HG03354 (cell line): ENCODE data around the gene SCFD2.
"Not testable (repeated sequence)": the region's sequence is repeated elsewhere in the genome, so short reads cannot be mapped to it uniquely, and the experiment has no call there.

Source experiments
- ATAC-seq: cut with Tn5 transposase; IDR thresholded peaks from one replicate; pipeline ENCODE4 v1.9.1; 2021; ENCODE audit warnings: mild to moderate bottlenecking; ENCODE audit not compliant: unreplicated experiment, poor library complexity, severe bottlenecking

Gene SCFD2

GRCh38 chr4:53195815-53196661 lies 169.8 kb downstream of the SCFD2 start:
- ATAC-seq, result no peak

- no peak for ATAC-seq
These were observed 171.1 kb downstream of the SCFD2 start for GRCh38 chr4:53194727-53195126.

DNA sequence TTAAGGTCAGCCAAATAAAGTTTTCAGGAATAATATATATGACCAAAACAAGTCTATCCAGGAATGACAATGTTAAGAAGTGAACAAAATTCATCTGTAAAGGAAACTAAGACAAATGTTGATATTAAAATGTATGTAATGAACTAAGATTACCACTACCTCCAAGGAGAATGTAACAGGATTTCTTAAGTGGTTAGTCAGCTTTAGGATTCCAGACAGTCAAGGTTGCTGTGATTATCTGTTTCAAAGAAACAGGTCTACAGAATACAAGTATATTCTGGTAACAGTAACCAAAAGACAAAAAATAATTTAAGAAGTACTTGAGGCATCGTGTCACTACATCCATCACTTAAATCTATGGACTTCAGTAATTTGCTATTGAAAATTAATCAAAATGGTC lies 172.8 kb downstream of the SCFD2 start:
- ATAC-seq, result no peak

GRCh38 chr4:53192496-53192895 lies 173.4 kb downstream of the SCFD2 start:
- ATAC-seq, result no peak

GRCh38 chr4:53191997-53192396 lies 173.9 kb downstream of the SCFD2 start:
- no peak for ATAC-seq

DNA sequence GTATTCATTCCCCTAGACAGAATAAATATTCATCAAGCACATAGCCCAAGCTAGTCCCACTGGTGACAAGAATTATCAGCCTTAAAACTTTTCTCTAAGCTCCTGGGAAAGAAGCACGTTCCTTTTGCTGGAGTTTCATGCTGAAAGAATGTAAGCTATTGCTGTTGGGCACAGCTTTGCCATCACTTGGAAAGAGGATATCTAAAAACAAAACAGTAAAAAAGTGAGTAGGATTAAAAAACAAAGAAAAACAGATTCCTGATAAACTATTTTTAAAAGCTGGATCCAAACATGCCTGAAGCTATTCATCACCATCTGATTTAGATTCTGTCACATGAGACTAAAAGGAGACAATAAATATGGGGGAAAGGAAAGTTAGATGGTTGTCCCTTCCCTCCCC lies 176.8 kb downstream of the SCFD2 start:
- no peak for ATAC-seq

DNA sequence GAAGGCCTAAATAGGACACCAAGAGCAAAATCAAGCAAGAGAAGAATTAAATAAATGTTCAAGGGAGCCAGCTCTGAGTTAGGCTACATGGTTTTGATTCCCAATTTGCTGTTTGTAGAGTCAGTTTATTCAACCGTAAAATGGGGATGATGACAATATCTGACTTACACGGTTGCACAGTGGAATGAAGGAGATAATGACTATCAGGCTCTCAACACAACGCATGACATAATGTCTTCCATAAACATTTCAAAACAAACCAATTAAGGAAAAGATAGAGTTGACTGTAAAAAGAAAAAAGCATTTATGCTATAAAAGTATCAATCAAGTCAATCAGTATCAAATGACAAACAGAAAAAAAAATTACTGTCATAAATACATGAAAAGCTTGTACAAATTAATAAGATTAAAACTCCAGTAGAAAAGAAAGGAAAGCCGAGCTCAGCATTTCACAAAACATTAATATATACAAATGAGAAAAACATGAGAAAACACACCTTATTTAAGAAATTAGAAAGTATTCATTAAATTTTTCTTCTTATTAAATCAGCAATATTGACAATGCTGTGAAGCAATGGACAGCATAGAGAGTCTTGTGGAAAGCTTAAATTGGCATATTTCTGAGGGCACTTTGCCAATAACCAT lies 179.0 kb downstream of the SCFD2 start:
- no peak for ATAC-seq

GRCh38 chr4:53185869-53186585 lies 179.8 kb downstream of the SCFD2 start:
- ATAC-seq, result no peak

DNA sequence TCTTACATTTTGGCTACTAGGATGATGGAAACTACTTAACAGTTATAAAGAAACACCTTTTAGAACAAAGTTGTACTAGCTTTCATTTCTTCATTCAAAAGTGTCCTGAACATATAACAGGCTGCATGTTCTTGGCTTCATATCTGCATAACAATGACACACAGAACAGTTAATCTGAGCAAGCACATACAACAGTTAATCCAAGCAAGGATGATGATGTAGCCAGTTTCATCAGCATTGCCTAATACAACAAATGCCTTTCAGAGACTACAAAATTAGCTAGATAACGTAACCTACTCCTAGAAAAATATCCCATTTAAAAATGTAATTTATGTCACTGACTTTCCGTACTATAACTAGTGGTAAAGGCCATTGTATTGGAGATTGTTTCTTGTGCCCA lies 182.1 kb downstream of the SCFD2 start:
- ATAC-seq, result no peak

GRCh38 chr4:53177751-53178150 lies 188.1 kb downstream of the SCFD2 start:
- ATAC-seq, result not testable (repeated sequence)

- no peak for ATAC-seq
These were observed 190.2 kb downstream of the SCFD2 start for GRCh38 chr4:53175640-53176039.

DNA sequence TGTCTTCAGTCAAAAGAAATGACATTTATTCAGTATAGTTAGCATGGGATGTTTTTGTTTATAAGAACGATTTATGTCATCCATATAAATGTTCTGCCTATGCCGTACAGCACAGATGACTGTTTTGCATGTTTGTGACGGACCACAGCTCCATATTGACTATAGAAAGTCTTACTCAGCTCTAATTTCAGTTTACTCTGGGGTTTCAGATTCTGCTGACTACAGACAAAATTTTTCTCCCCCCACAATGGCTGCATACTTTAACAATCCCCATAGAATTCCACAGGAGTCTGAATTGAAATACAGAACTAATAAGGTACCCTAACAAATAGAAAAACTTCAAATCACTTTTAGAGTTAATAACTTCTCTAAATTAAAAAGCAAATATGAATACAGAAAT lies 191.0 kb downstream of the SCFD2 start:
- ATAC-seq, result no peak

DNA sequence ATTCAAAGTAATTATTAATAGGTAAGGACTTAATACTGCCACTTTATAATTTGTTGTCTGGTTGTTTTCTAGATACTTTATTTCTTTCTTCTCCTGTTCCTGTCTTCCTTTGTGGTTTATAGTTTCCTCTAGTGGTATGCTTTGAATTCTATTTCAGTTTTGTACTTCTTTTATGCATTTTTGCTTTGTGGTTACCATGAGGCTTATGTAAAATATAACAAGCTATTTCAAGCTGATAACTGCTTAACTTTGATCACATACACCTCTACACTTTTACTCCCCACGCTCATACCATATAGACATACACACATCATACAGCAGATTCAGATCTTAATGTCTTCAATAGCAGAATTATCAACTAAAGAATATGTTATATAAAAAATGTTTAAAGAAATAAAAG lies 192.3 kb downstream of the SCFD2 start:
- no peak for ATAC-seq

- ATAC-seq, result no peak
These were observed 194.1 kb downstream of the SCFD2 start for GRCh38 chr4:53171797-53172196.

DNA sequence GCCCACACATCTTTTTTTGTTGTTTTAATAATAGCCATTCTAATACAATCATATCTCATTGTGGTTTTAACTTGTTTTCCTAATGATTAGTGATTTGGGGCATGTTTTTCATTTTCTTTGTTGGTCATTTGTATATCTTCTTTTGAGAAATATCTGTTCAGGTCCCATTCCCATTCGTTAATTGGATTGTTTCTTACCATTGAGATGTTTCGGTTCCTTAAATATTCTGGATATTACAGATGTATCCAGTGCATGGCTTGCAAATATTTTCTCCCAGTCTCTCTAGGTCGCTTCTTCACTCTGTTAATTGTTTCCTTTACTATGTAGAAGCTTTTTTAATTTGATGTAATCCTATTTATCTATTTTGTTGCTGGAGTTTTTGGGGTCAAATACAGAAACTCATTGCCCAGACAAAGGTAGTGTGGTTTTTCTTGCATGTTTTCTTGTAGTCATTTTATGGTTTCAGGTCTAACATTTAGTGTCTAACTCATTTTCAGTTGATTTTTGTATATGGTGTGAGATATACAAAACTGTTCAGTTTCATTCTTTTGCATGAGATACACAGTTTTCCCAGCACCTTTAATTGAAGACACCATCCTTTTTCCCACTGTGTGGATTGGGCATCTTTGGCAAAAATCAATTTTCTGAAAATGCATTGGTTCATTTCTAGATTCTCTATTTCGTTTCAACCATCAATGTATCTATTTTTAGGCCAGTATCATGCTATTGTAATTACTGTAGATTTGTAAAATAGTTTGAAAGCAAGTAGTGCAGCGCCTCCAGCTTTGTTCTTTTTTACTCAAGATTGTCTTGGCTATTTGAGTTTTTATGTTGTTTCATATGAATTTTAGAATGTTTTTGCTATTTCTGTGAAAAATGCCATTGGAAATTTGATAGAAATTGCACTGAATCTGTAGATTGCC lies 195.9 kb downstream of the SCFD2 start:
- ATAC-seq, result no peak

- ATAC-seq, result no peak
These were observed 197.6 kb downstream of the SCFD2 start for GRCh38 chr4:53168228-53168627.

DNA sequence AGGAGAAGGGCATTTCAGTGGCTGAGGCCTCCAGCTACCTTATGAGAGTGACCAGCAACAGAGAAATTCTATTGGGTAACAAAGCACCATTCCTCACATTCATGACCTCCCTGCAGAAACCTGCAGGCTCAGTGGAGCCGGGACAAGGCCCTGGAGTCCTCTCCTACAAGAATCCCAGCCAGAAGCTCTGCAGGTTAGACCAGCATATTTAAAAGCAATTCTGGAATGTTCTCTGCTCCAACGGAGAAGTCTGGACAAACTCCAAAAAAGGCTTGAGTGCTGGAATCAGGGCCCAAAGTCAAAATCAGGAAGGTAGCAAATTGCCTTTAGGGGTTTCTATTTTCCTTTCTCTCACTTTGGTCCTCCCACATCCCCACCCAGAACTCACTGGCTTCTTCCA lies 202.9 kb downstream of the SCFD2 start:
- ATAC-seq, result no peak

- no peak for ATAC-seq
These were observed 204.0 kb downstream of the SCFD2 start for GRCh38 chr4:53161787-53162433.

DNA sequence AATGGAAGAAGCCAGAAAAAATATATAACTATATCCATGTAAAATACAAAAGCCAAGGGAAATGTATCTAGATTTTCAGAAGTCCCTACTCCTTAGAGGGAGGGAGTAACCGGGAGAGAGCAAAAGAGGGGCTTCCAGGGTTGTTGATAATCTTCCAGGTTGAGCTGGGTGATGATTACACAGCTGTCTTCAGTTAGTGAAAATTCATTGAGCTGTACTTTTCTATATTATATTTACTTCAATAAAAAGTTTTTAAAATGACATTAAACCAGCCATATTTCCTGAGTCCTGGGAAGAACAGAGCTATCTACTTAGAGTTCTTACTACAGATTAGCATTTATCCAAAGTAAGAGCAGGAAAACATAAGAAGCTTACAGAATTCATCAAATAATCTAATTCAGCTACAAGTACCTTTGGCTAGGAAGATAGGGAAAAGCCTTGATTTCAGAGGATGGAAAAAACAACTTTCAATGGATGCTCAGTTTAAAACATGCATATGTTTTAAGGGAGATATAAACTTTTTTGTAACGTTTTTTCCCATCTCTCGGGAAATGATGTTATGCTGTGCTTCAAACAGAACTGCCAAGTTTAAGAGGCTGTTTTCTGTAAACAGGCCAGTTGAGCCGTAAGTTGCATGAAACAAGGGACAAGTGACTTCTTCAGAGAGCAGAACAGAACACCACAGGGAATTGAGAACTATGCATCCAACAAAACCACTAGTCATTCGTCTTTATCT lies 204.6 kb downstream of the SCFD2 start:
- ATAC-seq, result no peak
